Neural progenitor cell (in vitro differentiated cells): ENCODE results near the gene ZBTB5. TPM values are rescaled to one million over a fixed set of nuclear protein-coding genes. Genes with fewer than 3 reads are reported as not detected.

Experiments used
- DNase-seq: peaks from one replicate; pipeline ENCODE4 v3.0.0-alpha.2; 2016; ENCODE audit warnings: low spot score
- H2AFZ ChIP-seq: fragments of 200-600 bp; sonication (generic); replicated peaks from 2 replicates; pipeline ENCODE4 v1.6.1; 2016; ENCODE audit warnings: antibody characterized with exemption
- H3F3A ChIP-seq: fragments of 200-600 bp; sonication (generic); 2 replicates; pipeline ENCODE4 v1.6.1; 2016; ENCODE audit warnings: antibody characterized with exemption, low read depth
- H3K27ac ChIP-seq: fragments of 200-600 bp; sonication (generic); 2 replicates; pipeline ENCODE4 v1.5.1; 2016; ENCODE audit warnings: mild to moderate bottlenecking
- H3K27me3 ChIP-seq: fragments of 200-600 bp; sonication (generic); 2 replicates; pipeline ENCODE4 v1.6.1; 2016; ENCODE audit warnings: mild to moderate bottlenecking, moderate library complexity
- H3K36me3 ChIP-seq: fragments of 200-600 bp; sonication (generic); 2 replicates; pipeline ENCODE4 v1.5.1; 2016
- H3K4me1 ChIP-seq: fragments of 200-600 bp; sonication (generic); 2 replicates; pipeline ENCODE4 v1.6.1; 2016; ENCODE audit warnings: mixed run types
- H3K4me2 ChIP-seq: fragments of 200-600 bp; sonication (generic); 2 replicates; pipeline ENCODE4 v1.6.1; 2016
- H3K4me3 ChIP-seq: fragments of 200-600 bp; sonication (generic); 2 replicates; pipeline ENCODE4 v1.5.1; 2016
- H3K79me2 ChIP-seq: fragments of 200-600 bp; sonication (generic); 2 replicates; pipeline ENCODE4 v1.6.1; 2016; ENCODE audit warnings: low read depth
- H3K9ac ChIP-seq: fragments of 200-600 bp; sonication (generic); 2 replicates; pipeline ENCODE4 v1.6.1; 2016
- H3K9me3 ChIP-seq: fragments of 200-600 bp; sonication (generic); 2 replicates; pipeline ENCODE4 v1.5.1; 2016; ENCODE audit warnings: low read depth
- H4K20me1 ChIP-seq: fragments of 200-600 bp; sonication (generic); 2 replicates; pipeline ENCODE4 v1.6.1; 2016; ENCODE audit warnings: low read depth
- H3K27ac Mint-ChIP-seq: 3 replicates; pipeline ENCODE4 v1.8.0; 2021; ENCODE audit warnings: mixed read lengths
- H3K27me3 Mint-ChIP-seq: 2 replicates; pipeline ENCODE4 v1.8.0; 2022; ENCODE audit warnings: low read depth, mild to moderate bottlenecking, inconsistent platforms, moderate library complexity, mixed read lengths; ENCODE audit not compliant: insufficient read depth
- H3K36me3 Mint-ChIP-seq: 3 replicates; pipeline ENCODE4 v1.8.0; 2021; ENCODE audit warnings: mixed read lengths
- H3K4me1 Mint-ChIP-seq: 3 replicates; pipeline ENCODE4 v1.8.0; 2021; ENCODE audit warnings: mixed read lengths
- H3K4me3 Mint-ChIP-seq: 3 replicates; pipeline ENCODE4 v1.8.0; 2021; ENCODE audit warnings: mild to moderate bottlenecking, moderate library complexity, mixed read lengths
- H3K9me3 Mint-ChIP-seq: 3 replicates; pipeline ENCODE4 v1.8.0; 2020; ENCODE audit warnings: mixed read lengths
- EZH2 ChIP-seq: fragments of 200-600 bp; sonication (generic); IDR thresholded peaks from 2 replicates; pipeline ENCODE4 v1.6.1; 2017; ENCODE audit warnings: antibody characterized with exemption, mild to moderate bottlenecking, moderate library complexity
- EZH2phosphoT487 ChIP-seq: fragments of 200-600 bp; sonication (generic); IDR thresholded peaks from 2 replicates; pipeline ENCODE4 v1.6.1; 2017; ENCODE audit warnings: antibody characterized with exemption
- total RNA-seq: library from RNA; depleted of rRNA; stranded (reverse); fragments of >200 nt; gene quantifications from 2 replicates; pipeline ENCODE4 v1.2.3, GENCODE V29; 2015; ENCODE audit warnings: low replicate concordance
- TF ChIP-seq, protein P1 (sequence below): fragments of 200-600 bp; sonication (generic); IDR thresholded peaks from 2 replicates; pipeline ENCODE4 v1.5.1; 2017; ENCODE audit warnings: antibody characterized with exemption, mild to moderate bottlenecking

Gene ZBTB5
- total RNA-seq, 1 donor from 2014 or later: 24.1 TPM

DNA sequence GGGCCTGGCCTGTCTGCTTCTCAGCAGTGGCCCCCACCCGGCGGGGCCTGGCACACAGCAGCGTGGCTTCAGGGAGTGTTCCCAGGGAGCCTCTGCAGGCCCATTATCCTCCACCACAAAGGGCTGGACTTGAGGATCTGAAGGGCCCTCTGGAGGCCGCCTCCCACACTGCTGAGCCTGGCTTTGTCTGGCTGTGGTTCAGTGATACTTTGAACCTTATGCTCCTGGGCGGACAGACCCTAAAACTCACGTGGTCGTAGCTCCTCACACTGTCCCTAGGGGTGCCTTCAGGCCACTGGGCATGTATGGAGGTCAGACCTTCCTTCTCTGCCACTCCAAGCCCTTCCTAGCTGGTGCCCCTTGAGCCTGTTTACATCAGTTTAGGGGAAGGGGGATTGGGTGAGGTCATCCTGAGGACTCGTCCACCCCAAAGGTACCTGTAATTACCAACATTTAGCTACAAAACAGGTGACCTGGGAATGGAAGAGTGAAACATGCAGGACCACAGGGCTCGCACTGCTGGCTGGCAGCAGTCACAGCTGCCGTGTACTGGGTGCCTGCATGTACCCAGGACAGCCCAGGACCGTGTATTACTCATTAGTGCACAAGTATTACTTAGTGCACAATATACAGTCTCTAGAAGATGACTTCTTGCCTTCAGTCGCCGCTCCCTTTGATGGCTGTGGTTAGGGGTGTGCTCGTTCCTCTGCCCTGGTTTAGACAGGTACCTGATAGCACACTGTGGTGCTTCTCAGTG, 34.2 kb downstream of the ZBTB5 start:
- TF ChIP-seq, protein P1, sequence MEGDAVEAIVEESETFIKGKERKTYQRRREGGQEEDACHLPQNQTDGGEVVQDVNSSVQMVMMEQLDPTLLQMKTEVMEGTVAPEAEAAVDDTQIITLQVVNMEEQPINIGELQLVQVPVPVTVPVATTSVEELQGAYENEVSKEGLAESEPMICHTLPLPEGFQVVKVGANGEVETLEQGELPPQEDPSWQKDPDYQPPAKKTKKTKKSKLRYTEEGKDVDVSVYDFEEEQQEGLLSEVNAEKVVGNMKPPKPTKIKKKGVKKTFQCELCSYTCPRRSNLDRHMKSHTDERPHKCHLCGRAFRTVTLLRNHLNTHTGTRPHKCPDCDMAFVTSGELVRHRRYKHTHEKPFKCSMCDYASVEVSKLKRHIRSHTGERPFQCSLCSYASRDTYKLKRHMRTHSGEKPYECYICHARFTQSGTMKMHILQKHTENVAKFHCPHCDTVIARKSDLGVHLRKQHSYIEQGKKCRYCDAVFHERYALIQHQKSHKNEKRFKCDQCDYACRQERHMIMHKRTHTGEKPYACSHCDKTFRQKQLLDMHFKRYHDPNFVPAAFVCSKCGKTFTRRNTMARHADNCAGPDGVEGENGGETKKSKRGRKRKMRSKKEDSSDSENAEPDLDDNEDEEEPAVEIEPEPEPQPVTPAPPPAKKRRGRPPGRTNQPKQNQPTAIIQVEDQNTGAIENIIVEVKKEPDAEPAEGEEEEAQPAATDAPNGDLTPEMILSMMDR: peak; percentile 34
- no peak for TF ChIP-seq EZH2
- TF ChIP-seq EZH2phosphoT487: no peak
- Histone ChIP-seq H3K9ac (no peak overlapping the region), H3K4me3 (no peak overlapping the region), H2AFZ (no peak overlapping the region), H3K27ac (no peak overlapping the region), H3K27me3 (no peaks in the 10 kb centered on the region), H3K4me1 (peaks cover 42% of the 10 kb centered on the region), H3F3A (peaks cover 49% of the 10 kb centered on the region), H3K4me2 (peak overlapping the region; percentile 19), H3K9me3 (no peaks in the 10 kb centered on the region), H4K20me1 (peaks cover 37% of the 10 kb centered on the region), H3K36me3 (no peaks in the 10 kb centered on the region), H3K79me2 (peaks cover 13% of the 10 kb centered on the region)
- peak; percentile 73 for DNase-seq
- Mint-ChIP-seq H3K27ac (peak overlapping the region; percentile 72), H3K27me3 (no peaks in the 10 kb centered on the region), H3K4me1 (peaks cover 45% of the 10 kb centered on the region), H3K4me3 (peak overlapping the region; percentile 30), H3K36me3 (peaks cover 28% of the 10 kb centered on the region), H3K9me3 (no peaks in the 10 kb centered on the region)

- no peak overlapping the region for H3K4me3 Mint-ChIP-seq
- H3K4me1 ChIP-seq: peaks cover 36% of the 10 kb centered on the region
- DNase-seq: no peak
- peak overlapping the region; percentile 29 for H3K27ac Mint-ChIP-seq
- no peaks in the 10 kb centered on the region for H3K27me3 ChIP-seq
- no peak overlapping the region for H3K9ac ChIP-seq
- no peak overlapping the region for H3K4me2 ChIP-seq
- H3K9me3 ChIP-seq: no peaks in the 10 kb centered on the region
- H3K9me3 Mint-ChIP-seq: no peaks in the 10 kb centered on the region
- TF ChIP-seq EZH2phosphoT487: no peak
- TF ChIP-seq, protein P1: no peak
- no peak for TF ChIP-seq EZH2
- peaks cover 41% of the 10 kb centered on the region for H3F3A ChIP-seq
- no peaks in the 10 kb centered on the region for H3K36me3 ChIP-seq
- H2AFZ ChIP-seq: no peak overlapping the region
- no peak overlapping the region for H3K4me3 ChIP-seq
- H3K27ac ChIP-seq: peak overlapping the region; percentile 53
- H3K79me2 ChIP-seq: peaks cover 12% of the 10 kb centered on the region
- peaks cover 39% of the 10 kb centered on the region for H3K4me1 Mint-ChIP-seq
- peaks cover 41% of the 10 kb centered on the region for H4K20me1 ChIP-seq
- H3K27me3 Mint-ChIP-seq: no peaks in the 10 kb centered on the region
- peaks cover 30% of the 10 kb centered on the region for H3K36me3 Mint-ChIP-seq
Observed at GRCh38 chr9:37429441-37430285, 35.6 kb downstream of the ZBTB5 start.

- Histone ChIP-seq H3K4me2 (no peak overlapping the region), H3K79me2 (peaks cover 25% of the 10 kb centered on the region), H3F3A (peaks cover 28% of the 10 kb centered on the region), H3K9ac (no peak overlapping the region), H3K27me3 (no peaks in the 10 kb centered on the region), H2AFZ (no peak overlapping the region), H3K36me3 (no peaks in the 10 kb centered on the region), H3K27ac (no peak overlapping the region), H3K4me1 (peaks cover 35% of the 10 kb centered on the region), H4K20me1 (peaks cover 44% of the 10 kb centered on the region), H3K9me3 (no peaks in the 10 kb centered on the region), H3K4me3 (no peak overlapping the region)
- Mint-ChIP-seq H3K27me3 (peaks cover 2% of the 10 kb centered on the region), H3K4me3 (no peak overlapping the region), H3K4me1 (peaks cover 35% of the 10 kb centered on the region), H3K36me3 (peaks cover 29% of the 10 kb centered on the region), H3K27ac (no peak overlapping the region), H3K9me3 (no peaks in the 10 kb centered on the region)
- no peak for DNase-seq
- no peak for TF ChIP-seq EZH2phosphoT487
- no peak for TF ChIP-seq EZH2
- TF ChIP-seq, protein P1: no peak
Observed at GRCh38 chr9:37428345-37428744, 36.9 kb downstream of the ZBTB5 start.
